Endothelial cell of umbilical vein (primary cell): ENCODE data around the gene GOLIM4. TPM values are rescaled to one million over a fixed set of nuclear protein-coding genes. Genes with fewer than 3 reads are reported as not detected.

ENCODE experiments used
- BruUV-seq: library from RNA; stranded (reverse); fragments of 400-500 nt; replicated peaks from 2 replicates; lab custom pipeline; 2021; lab: Mats Ljungman, UMichigan
- CTCF ChIA-PET: fragments of 300-600, 350-600 bp; sonication (Branson Sonifier 250); formaldehyde crosslinking; loops from one replicate; lab custom pipeline; 2021; ENCODE audit warnings: antibody characterized with exemption, inconsistent platforms; lab: Charles Lee
- POLR2A ChIA-PET: fragments of 300-600, 350-600 bp; sonication (Branson Sonifier 250); formaldehyde crosslinking; loops from one replicate; lab custom pipeline; 2021; ENCODE audit warnings: antibody characterized with exemption, inconsistent platforms; lab: Charles Lee
- DNase-seq: peaks from one replicate; pipeline ENCODE4 v3.0.0-alpha.2; 2011; ENCODE audit warnings: low read depth, low spot score
- FAIRE-seq: peaks from 2 replicates; lab custom pipeline; 2011; peaks lifted over from hg19 to GRCh38; lab: Jason Lieb, UNC
- H2AFZ ChIP-seq: 2 replicates; pipeline ENCODE4 v1.6.0; 2012; ENCODE audit warnings: low read depth, low read length, control low read depth, inconsistent platforms
- H3K27ac ChIP-seq: 2 replicates; pipeline ENCODE4 v1.5.1; 2011; ENCODE audit warnings: low read depth, mild to moderate bottlenecking, control low read depth, low read length, moderate library complexity; ENCODE audit not compliant: insufficient read depth
- H3K27me3 ChIP-seq, 2 experiments: 2 replicates each; pipeline versions ENCODE4 v1.6.0 to v1.6.1; 2011; ENCODE audit warnings: low read length in 2 of 2, mixed read lengths in 1 of 2; ENCODE audit not compliant: control insufficient read depth in 2 of 2, insufficient read depth in 2 of 2
- H3K36me3 ChIP-seq, 2 experiments: 2 replicates in 1 of 2; 3 replicates in 1 of 2; pipeline ENCODE4 v1.5.1; 2011; ENCODE audit warnings: low read length in 2 of 2, mild to moderate bottlenecking in 1 of 2, moderate library complexity in 1 of 2; ENCODE audit not compliant: control insufficient read depth in 2 of 2, insufficient read depth in 2 of 2; ENCODE audit errors: extremely low read depth in 1 of 2
- H3K4me1 ChIP-seq: 3 replicates; pipeline ENCODE4 v1.5.1; 2011; ENCODE audit warnings: mild to moderate bottlenecking, low read length; ENCODE audit not compliant: control insufficient read depth, insufficient read depth; ENCODE audit errors: extremely low read depth
- H3K4me2 ChIP-seq: 2 replicates; pipeline ENCODE4 v1.6.1; 2011; ENCODE audit warnings: low read length, control low read depth, mixed read lengths; ENCODE audit not compliant: insufficient read depth
- H3K4me3 ChIP-seq, 3 experiments: fragments of 200-600 bp in 1 of 3; sonication (generic), shearing (Covaris generic) in 1 of 3; replicated peaks in 1 of 3; 2 replicates each; pipeline ENCODE4 v1.5.1; 2011 to 2016; ENCODE audit warnings: control low read depth in 3 of 3, low read length in 3 of 3, mild to moderate bottlenecking in 2 of 3, inconsistent platforms in 1 of 3, low read depth in 1 of 3, moderate library complexity in 1 of 3; ENCODE audit not compliant: insufficient read depth in 1 of 3
- H3K79me2 ChIP-seq: 2 replicates; pipeline ENCODE4 v1.6.0; 2012; ENCODE audit warnings: low read length, inconsistent platforms; ENCODE audit not compliant: control insufficient read depth, insufficient read depth
- H3K9ac ChIP-seq: replicated peaks from 2 replicates; pipeline ENCODE3; 2011; ENCODE audit warnings: low read length, control low read depth; ENCODE audit not compliant: insufficient read depth; ENCODE audit errors: extremely low read depth
- H3K9me1 ChIP-seq: replicated peaks from 3 replicates; pipeline ENCODE4 v1.6.0; 2011; ENCODE audit warnings: mild to moderate bottlenecking, low read length; ENCODE audit not compliant: control insufficient read depth, insufficient read depth; ENCODE audit errors: extremely low read depth
- H3K9me3 ChIP-seq: replicated peaks from 2 replicates; pipeline ENCODE4 v1.5.1; 2012; ENCODE audit warnings: low read length, inconsistent platforms; ENCODE audit not compliant: control insufficient read depth, insufficient read depth
- H4K20me1 ChIP-seq: replicated peaks from 2 replicates; pipeline ENCODE3; 2011; ENCODE audit warnings: mild to moderate bottlenecking, low read length; ENCODE audit not compliant: control insufficient read depth, insufficient read depth; ENCODE audit errors: extremely low read depth
- CTCF ChIP-seq, 2 donors: IDR thresholded peaks; 1 replicate in 1 of 2; 2 replicates in 1 of 2; pipeline ENCODE4 v1.5.1; 2011; ENCODE audit warnings: low read length in 2 of 2, mild to moderate bottlenecking in 2 of 2, moderate library complexity in 2 of 2, control low read depth in 1 of 2, inconsistent platforms in 1 of 2, low read depth in 1 of 2; ENCODE audit not compliant: insufficient read depth in 1 of 2; ENCODE audit errors: extremely low read depth in 1 of 2
- EZH2 ChIP-seq: IDR thresholded peaks from 2 replicates; pipeline ENCODE4 v1.6.1; 2012; ENCODE audit warnings: borderline replicate concordance, low read depth, mild to moderate bottlenecking, moderate library complexity, low read length, inconsistent platforms; ENCODE audit not compliant: severe bottlenecking
- FOS ChIP-seq: IDR thresholded peaks from 2 replicates; pipeline ENCODE4 v1.6.1; 2011; ENCODE audit warnings: mild to moderate bottlenecking, low read length, moderate library complexity, borderline replicate concordance; ENCODE audit not compliant: insufficient read depth
- GATA2 ChIP-seq: IDR thresholded peaks from 2 replicates; pipeline ENCODE4 v1.7.0; 2011; ENCODE audit warnings: low read depth, mild to moderate bottlenecking, moderate library complexity, mixed read lengths, low read length; ENCODE audit not compliant: insufficient read length, insufficient read depth
- JUN ChIP-seq: IDR thresholded peaks from 2 replicates; pipeline ENCODE4 v1.6.1; 2011; ENCODE audit warnings: borderline replicate concordance, low read depth; ENCODE audit not compliant: insufficient read length, insufficient read depth
- MAX ChIP-seq: IDR thresholded peaks from 2 replicates; pipeline ENCODE4 v1.6.1; 2011; ENCODE audit not compliant: insufficient read depth, insufficient read length
- MYC ChIP-seq: IDR thresholded peaks from one replicate; pipeline ENCODE4 v1.6.1; 2011; ENCODE audit warnings: mild to moderate bottlenecking, low read depth, low read length
- POLR2A ChIP-seq: IDR thresholded peaks from 2 replicates; pipeline ENCODE4 v1.6.1; 2012; ENCODE audit warnings: low read depth, mild to moderate bottlenecking, control low read depth, low read length
- POLR2AphosphoS5 ChIP-seq: IDR thresholded peaks from 2 replicates; pipeline ENCODE4 v1.6.1; 2012; ENCODE audit warnings: low read depth, mild to moderate bottlenecking, control low read depth, low read length, moderate library complexity; ENCODE audit not compliant: insufficient read depth
- dilution Hi-C: fragments of 300-500 bp; cut with MboI; formaldehyde crosslinking; loops from one replicate; pipeline ENCODE4 v1.15.0; 2019; ENCODE audit warnings: low sequenced_read_pairs; ENCODE audit not compliant: extremely low pct_ligation_motif_present
- intact Hi-C: fragments of 100-400 bp; cut with micrococcal nuclease; formaldehyde crosslinking; loops from one replicate; pipeline ENCODE4 v1.10.0; 2022
- polyA plus RNA-seq, 4 experiments: library from polyadenylated mRNA; depleted of rRNA in 3 of 4; stranded (reverse) in 3 of 4; unstranded in 1 of 4; fragments of >200 nt; gene quantifications; 2 replicates each; pipeline versions ENCODE4 v1.2.1 to v1.2.3, GENCODE V29; 2011 to 2012; ENCODE audit warnings: missing spikeins in 1 of 4
- total RNA-seq: library from RNA; stranded (reverse); gene quantifications from 2 replicates; pipeline ENCODE4 v1.2.3, GENCODE V29; 2021

Gene GOLIM4
- total and polyA plus RNA-seq, 2 donors (not counting 3 experiments of a cell fraction or from before 2014, with no cell fraction given): 11.7 to 40.8 TPM

DNA sequence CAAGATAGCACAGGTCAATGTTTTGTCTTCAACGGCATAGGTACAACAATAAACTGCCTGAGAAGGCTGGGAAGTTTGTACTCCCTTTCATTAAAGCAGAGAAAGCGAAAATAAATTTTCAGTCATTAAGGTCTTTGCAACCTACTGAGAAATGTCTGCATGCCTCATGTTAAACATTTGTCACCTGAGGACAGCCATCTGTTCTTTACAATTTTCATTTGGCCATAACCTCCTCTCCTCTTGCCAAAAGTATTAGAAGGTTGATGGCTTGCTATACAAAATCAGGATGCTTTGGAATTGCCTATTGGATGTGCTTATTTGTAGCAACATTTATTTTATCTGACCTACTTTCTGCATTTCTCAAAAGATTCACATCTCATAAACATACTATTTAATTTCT, 122.7 kb downstream of the GOLIM4 start:
- dilution Hi-C loops: no loop called here
- no TSS peak for BruUV-seq
- POLR2A ChIA-PET: no interaction called here

More for the DNA sequence above, 122.7 kb downstream of the GOLIM4 start:
- DNase-seq: no peak
- Histone ChIP-seq H3K9me1 (no peaks in the 10 kb centered on the region), H3K27ac (no peak overlapping the region), H3K9me3 (no peaks in the 10 kb centered on the region), H3K4me3 (no peak overlapping the region), H3K9ac (no peak overlapping the region), H4K20me1 (no peaks in the 10 kb centered on the region), H3K79me2 (no peaks in the 10 kb centered on the region), H2AFZ (no peak overlapping the region), H3K4me2 (no peak overlapping the region), H3K27me3 (no peaks in the 10 kb centered on the region), H3K36me3 (no peaks in the 10 kb centered on the region), H3K4me1 (no peaks in the 10 kb centered on the region)
- FAIRE-seq: no peak
- CTCF ChIA-PET: no interaction called here
- intact Hi-C loops: no loop called here
- TF ChIP-seq CTCF (IDR thresholded peaks at IDR 0.05; ENCODE audit: extremely low read depth in 1 of 2, insufficient read depth in 1 of 2, low read depth in 1 of 2, low read length in 2 of 2): no peak
- no peak for TF ChIP-seq POLR2AphosphoS5
- no peak for TF ChIP-seq POLR2A
- TF ChIP-seq MYC: no peak
- TF ChIP-seq GATA2: no peak
- no peak for TF ChIP-seq FOS
- no peak for TF ChIP-seq EZH2
- no peak for TF ChIP-seq MAX
- TF ChIP-seq JUN: no peak
